ENCODE measurements around the gene LEAP2.

LEAP2 gene

DNA sequence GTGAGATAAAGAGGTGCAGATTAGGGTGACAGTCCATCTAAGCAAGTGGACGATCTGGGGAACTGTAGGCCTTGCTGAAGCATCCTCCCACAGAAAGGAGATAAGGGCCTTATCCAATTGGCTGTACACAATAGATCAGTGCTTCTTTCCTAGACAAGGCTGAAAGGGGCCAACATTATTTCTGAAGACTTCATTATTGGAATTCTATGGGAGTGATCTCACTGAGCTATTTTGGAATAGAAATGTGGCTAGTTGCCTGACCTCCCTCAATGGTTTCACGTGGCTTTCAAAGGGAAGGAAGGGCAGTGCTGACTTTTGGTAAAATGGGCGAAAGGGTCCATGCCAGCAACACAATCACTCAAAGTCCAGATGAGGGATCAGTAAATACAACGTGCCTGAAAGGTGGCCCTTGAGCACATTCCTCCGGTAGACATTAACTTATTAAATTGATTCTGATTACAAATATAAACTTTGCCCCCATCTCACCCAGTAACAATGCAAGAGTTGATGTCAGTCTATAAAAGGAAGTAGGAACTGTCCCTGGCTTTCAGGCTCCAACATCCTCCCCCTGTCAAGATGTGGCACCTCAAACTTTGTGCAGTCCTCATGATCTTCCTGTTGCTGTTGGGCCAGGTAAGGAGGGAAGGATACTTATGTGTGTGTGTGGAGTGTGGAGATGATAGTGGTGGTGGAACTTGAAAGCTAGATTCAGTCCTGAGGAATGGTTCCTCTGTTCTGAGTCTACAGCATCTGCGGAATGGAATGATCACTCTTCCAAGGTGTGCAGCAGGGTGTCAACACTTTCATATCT lies at the start of gene LEAP2:
Gene LEAP2 (plus strand): TSS at position 550 of the 811 bp plus-strand sequence. CDS start 27 bp downstream, at position 577.
- no peaks in the 10 kb centered on the region for H3K4me1 ChIP-seq
- H2AFZ ChIP-seq: no peak within 1 kb of the TSS
- H3K36me3 ChIP-seq (ENCODE audit: control insufficient read depth, insufficient read depth, low read length): no peaks in the 10 kb centered on the region
- H3K9me3 ChIP-seq (ENCODE audit: control insufficient read depth, low read length): no peaks in the 10 kb centered on the region
- TF ChIP-seq, protein P1, sequence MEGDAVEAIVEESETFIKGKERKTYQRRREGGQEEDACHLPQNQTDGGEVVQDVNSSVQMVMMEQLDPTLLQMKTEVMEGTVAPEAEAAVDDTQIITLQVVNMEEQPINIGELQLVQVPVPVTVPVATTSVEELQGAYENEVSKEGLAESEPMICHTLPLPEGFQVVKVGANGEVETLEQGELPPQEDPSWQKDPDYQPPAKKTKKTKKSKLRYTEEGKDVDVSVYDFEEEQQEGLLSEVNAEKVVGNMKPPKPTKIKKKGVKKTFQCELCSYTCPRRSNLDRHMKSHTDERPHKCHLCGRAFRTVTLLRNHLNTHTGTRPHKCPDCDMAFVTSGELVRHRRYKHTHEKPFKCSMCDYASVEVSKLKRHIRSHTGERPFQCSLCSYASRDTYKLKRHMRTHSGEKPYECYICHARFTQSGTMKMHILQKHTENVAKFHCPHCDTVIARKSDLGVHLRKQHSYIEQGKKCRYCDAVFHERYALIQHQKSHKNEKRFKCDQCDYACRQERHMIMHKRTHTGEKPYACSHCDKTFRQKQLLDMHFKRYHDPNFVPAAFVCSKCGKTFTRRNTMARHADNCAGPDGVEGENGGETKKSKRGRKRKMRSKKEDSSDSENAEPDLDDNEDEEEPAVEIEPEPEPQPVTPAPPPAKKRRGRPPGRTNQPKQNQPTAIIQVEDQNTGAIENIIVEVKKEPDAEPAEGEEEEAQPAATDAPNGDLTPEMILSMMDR (IDR thresholded peaks at IDR 0.05): no peak
- H3K27me3 ChIP-seq (ENCODE audit: control insufficient read depth, insufficient read depth, low read length): no peaks in the 10 kb centered on the region
- no peak within 1 kb of the TSS for H3K4me2 ChIP-seq (ENCODE audit: low read length)
- no peak within 1 kb of the TSS for H3K4me3 ChIP-seq (ENCODE audit: low read depth, low read length)
- no peaks in the 10 kb centered on the region for H3K79me2 ChIP-seq
- H3K27ac ChIP-seq: no peak within 1 kb of the TSS
- no peak within 1 kb of the TSS for H3K9ac ChIP-seq

DNA sequence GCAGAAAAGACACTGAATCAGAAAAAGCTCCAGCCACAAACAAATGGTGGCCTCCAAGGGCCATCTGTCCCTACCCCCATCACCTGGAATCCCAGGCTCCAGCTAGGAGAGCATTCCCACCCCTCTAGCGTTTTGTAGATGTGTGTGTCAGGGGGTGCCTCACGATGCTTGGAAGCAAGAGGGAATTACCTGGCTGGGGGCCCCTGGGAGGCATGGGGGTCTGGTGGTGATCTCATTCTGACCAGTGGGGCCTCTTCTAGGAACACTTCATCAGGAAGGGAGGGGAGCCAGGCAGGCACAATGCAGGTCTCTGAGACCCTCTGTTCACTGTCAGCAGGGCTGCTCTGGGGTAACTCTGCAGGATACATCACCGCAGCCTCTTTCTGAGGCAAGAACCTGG lies 49.0 kb upstream of the LEAP2 start:
- Histone ChIP-seq H3K27ac (no peak overlapping the region), H2AFZ (no peak overlapping the region), H3K9me3 (ENCODE audit: control insufficient read depth, low read length) (no peaks in the 10 kb centered on the region), H3K79me2 (no peaks in the 10 kb centered on the region), H3K9ac (no peak overlapping the region), H3K4me3 (ENCODE audit: low read depth, low read length) (no peak overlapping the region), H3K36me3 (ENCODE audit: control insufficient read depth, insufficient read depth, low read length) (no peaks in the 10 kb centered on the region), H3K27me3 (ENCODE audit: control insufficient read depth, insufficient read depth, low read length) (no peaks in the 10 kb centered on the region), H3K4me2 (ENCODE audit: low read length) (no peak overlapping the region), H3K4me1 (peaks cover 4% of the 10 kb centered on the region)
- TF ChIP-seq, protein P1 (IDR thresholded peaks at IDR 0.05): no peak

GRCh38 chr5:132825033-132825833 lies 48.2 kb upstream of the LEAP2 start:
- H3K4me1 ChIP-seq: peaks cover 7% of the 10 kb centered on the region
- no peaks in the 10 kb centered on the region for H3K27me3 ChIP-seq (ENCODE audit: control insufficient read depth, insufficient read depth, low read length)
- H3K9ac ChIP-seq: no peak overlapping the region
- no peaks in the 10 kb centered on the region for H3K9me3 ChIP-seq (ENCODE audit: control insufficient read depth, low read length)
- TF ChIP-seq, protein P1 (IDR thresholded peaks at IDR 0.05): no peak
- H3K27ac ChIP-seq: no peak overlapping the region
- no peak overlapping the region for H2AFZ ChIP-seq
- no peak overlapping the region for H3K4me2 ChIP-seq (ENCODE audit: low read length)
- no peaks in the 10 kb centered on the region for H3K79me2 ChIP-seq
- H3K36me3 ChIP-seq (ENCODE audit: control insufficient read depth, insufficient read depth, low read length): no peaks in the 10 kb centered on the region
- no peak overlapping the region for H3K4me3 ChIP-seq (ENCODE audit: low read depth, low read length)

DNA sequence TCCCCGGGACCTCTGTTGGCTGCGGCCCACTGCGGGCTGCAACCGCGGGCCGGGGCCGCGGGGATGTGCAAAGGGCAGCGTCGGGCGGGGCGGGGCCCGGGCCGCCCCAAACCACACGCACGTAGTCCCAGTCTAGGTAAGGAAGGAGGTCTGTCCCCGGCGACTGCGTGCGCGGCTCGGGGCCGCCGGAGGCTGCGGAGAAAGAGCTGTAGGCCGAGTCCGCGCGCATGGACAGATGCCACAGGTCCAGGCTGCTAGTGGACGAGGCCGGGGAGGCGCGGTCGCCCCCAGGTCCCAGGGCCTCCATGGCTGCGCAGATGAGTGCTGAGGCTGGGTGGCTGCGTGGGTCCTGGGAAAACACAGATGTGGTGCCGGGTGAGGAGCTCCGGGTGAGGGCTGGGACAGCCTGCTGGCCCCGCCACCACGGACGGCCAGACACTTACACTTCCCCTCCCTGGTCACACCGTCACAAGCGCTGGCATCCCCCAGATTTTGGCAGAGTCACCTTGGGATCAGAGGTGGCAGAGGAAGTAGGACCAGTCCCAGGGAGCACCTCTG lies 47.6 kb upstream of the LEAP2 start:
- Histone ChIP-seq H2AFZ (no peak overlapping the region), H3K9ac (no peak overlapping the region), H3K9me3 (ENCODE audit: control insufficient read depth, low read length) (no peaks in the 10 kb centered on the region), H3K4me1 (peaks cover 7% of the 10 kb centered on the region), H3K4me2 (ENCODE audit: low read length) (no peak overlapping the region), H3K79me2 (no peaks in the 10 kb centered on the region), H3K27ac (no peak overlapping the region), H3K27me3 (ENCODE audit: control insufficient read depth, insufficient read depth, low read length) (no peaks in the 10 kb centered on the region), H3K36me3 (ENCODE audit: control insufficient read depth, insufficient read depth, low read length) (no peaks in the 10 kb centered on the region), H3K4me3 (ENCODE audit: low read depth, low read length) (no peak overlapping the region)
- TF ChIP-seq, protein P1 (IDR thresholded peaks at IDR 0.05): no peak

All from parathyroid adenoma (tissue), 2 donors.